ENCODE results near the gene VPS13D.

Gene VPS13D

DNA sequence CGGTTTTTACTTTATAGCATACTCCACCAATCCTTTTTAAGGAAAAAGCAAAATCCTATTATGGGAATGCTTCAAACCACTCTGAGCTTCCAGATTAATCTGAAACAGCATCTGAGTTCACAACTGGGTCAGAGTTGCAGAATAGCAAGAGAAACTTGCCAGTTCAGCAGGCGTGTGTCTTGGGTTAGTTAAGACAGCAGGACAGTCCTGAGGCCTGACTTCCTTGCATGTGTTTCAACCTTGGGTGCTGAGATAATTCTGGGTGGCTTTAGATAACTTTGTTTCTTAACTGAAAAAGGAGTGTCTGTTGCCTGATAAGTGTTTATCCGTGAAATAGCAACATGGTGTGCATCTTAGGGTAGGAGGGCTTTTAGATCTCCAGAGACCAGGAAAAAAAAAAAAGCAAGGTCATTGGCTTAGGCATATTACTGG, 218.9 kb downstream of the VPS13D start:
- peak; percentile 60 for DNase-seq (ENCODE audit: low read depth, low spot score)
- in situ Hi-C loops (cut with HindIII; ENCODE audit: low sequenced_read_pairs), result no loop called here
- no peak overlapping the region for H3K4me3 ChIP-seq (ENCODE audit: low read depth, low read length)
- TF ChIP-seq, protein P1, sequence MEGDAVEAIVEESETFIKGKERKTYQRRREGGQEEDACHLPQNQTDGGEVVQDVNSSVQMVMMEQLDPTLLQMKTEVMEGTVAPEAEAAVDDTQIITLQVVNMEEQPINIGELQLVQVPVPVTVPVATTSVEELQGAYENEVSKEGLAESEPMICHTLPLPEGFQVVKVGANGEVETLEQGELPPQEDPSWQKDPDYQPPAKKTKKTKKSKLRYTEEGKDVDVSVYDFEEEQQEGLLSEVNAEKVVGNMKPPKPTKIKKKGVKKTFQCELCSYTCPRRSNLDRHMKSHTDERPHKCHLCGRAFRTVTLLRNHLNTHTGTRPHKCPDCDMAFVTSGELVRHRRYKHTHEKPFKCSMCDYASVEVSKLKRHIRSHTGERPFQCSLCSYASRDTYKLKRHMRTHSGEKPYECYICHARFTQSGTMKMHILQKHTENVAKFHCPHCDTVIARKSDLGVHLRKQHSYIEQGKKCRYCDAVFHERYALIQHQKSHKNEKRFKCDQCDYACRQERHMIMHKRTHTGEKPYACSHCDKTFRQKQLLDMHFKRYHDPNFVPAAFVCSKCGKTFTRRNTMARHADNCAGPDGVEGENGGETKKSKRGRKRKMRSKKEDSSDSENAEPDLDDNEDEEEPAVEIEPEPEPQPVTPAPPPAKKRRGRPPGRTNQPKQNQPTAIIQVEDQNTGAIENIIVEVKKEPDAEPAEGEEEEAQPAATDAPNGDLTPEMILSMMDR (IDR thresholded peaks at IDR 0.05; ENCODE audit: low read depth, low read length), result no peak

DNA sequence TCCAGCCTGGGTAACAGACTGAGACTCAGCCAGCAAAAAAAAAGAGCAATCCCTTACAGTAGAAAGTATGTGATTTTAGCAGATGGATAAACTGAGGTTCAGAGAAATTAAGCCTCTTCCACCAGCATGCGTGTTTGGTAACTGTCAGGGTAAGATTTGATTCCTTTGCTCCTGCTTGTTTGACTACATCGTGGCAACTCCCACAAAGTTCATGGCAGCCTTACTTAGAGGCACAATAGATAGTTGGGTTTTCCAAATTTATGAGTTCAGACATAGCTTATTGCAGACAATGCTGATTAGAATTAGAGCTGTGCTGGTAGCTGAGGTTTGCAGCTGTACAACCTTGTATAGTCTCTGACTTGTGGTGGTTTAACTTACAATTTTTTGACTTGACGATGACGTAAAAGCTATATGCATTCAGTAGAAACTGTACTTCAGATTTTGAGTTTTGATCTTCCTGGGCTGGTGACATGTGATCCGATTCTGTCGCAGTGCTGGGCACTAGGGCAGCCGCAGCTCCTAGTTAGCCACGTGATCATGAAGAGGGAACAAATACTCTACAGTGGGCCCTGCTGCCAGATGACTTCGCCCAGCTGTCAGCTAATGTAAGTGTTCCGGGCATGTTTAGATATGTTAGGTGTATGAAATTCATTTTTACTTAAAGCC, 220.4 kb downstream of the VPS13D start:
- in situ Hi-C loops (cut with HindIII; ENCODE audit: low sequenced_read_pairs), result no loop called here
- H3K4me3 ChIP-seq (ENCODE audit: low read depth, low read length), result no peak overlapping the region
- DNase-seq (ENCODE audit: low read depth, low spot score), result no peak
- TF ChIP-seq, protein P1 (IDR thresholded peaks at IDR 0.05; ENCODE audit: low read depth, low read length), result no peak

- no peak overlapping the region for H3K4me3 ChIP-seq (ENCODE audit: low read depth, low read length)
- DNase-seq (ENCODE audit: low read depth, low spot score), result no peak
- in situ Hi-C loops (cut with HindIII; ENCODE audit: low sequenced_read_pairs), result no loop called here
- TF ChIP-seq, protein P1 (IDR thresholded peaks at IDR 0.05; ENCODE audit: low read depth, low read length), result no peak
These were observed 221.1 kb downstream of the VPS13D start for GRCh38 chr1:12450756-12451559.

GRCh38 chr1:12451560-12451900, 221.7 kb downstream of the VPS13D start:
- TF ChIP-seq, protein P1 (IDR thresholded peaks at IDR 0.05; ENCODE audit: low read depth, low read length), result no peak
- no peak for DNase-seq (ENCODE audit: low read depth, low spot score)
- in situ Hi-C loops (cut with HindIII; ENCODE audit: low sequenced_read_pairs), result no loop called here
- no peak overlapping the region for H3K4me3 ChIP-seq (ENCODE audit: low read depth, low read length)

GRCh38 chr1:12452262-12452661, 222.4 kb downstream of the VPS13D start:
- no peak for DNase-seq (ENCODE audit: low read depth, low spot score)
- TF ChIP-seq, protein P1 (IDR thresholded peaks at IDR 0.05; ENCODE audit: low read depth, low read length), result no peak
- in situ Hi-C loops (cut with HindIII; ENCODE audit: low sequenced_read_pairs), result no loop called here
- no peak overlapping the region for H3K4me3 ChIP-seq (ENCODE audit: low read depth, low read length)

DNA sequence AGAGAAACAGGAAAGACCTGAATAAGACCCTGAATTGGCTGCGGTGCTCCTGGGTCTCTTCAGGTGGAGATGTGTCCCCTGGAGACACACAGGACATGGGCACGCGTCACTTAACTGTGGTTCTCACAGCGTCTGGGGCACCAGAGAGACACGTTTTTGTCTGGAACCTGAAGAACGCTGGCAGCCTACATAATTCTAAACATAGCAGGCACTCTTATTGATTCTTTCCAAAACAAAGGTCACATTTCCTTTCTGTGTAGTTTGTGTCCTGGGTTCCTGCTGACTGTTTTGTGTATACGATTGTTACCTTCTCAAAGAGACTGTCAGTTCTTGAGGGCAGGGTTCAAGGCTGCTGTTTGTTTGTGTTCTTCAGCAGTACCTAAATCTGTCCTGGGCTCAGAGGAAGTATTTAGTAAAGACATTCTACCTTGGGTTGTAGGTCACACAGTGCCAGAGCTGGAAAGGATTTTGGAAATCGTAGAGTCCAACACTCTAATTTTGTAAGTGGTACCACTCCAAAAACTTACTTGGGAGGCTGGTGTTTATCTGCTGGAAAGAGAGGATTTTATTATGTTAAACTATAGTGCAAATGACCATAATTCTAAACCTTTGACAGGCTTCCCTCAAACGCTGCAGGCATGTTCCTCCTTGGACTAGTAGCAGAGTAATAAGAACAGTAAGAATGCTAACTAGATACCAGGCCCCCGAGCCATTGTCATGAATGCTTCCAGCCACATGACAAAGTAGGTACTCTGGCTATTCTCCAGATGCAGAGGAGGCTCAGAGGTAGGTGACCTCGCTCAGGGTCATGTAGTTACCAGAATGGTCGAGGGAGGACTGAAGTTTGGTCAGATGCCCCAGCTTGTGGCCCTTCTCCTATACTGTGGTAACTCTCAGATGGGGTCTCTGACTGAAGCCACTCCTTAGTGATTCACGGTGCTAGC, 223.8 kb downstream of the VPS13D start:
- H3K4me3 ChIP-seq (ENCODE audit: low read depth, low read length), result no peak overlapping the region
- DNase-seq (ENCODE audit: low read depth, low spot score), result no peak
- TF ChIP-seq, protein P1 (IDR thresholded peaks at IDR 0.05; ENCODE audit: low read depth, low read length), result no peak
- in situ Hi-C loops (cut with HindIII; ENCODE audit: low sequenced_read_pairs), result no loop called here
